DMS53 treated with DMSO at 0.1 percent for 48 hours (cell line): Measurements from ENCODE around the gene TMCO4.
"Not testable (repeated sequence)": the region's sequence is repeated elsewhere in the genome, so short reads cannot be mapped to it uniquely, and the experiment has no call there.

Experiments
- DNase-seq: peaks from one replicate; lab custom pipeline; 2025; ENCODE audit not compliant: unreplicated experiment; lab: John Stamatoyannopoulos, UW

The TMCO4 gene

GRCh38 chr1:19643121-19643520, 156.6 kb downstream of the TMCO4 start:
- DNase-seq, result peak; percentile 55

DNA sequence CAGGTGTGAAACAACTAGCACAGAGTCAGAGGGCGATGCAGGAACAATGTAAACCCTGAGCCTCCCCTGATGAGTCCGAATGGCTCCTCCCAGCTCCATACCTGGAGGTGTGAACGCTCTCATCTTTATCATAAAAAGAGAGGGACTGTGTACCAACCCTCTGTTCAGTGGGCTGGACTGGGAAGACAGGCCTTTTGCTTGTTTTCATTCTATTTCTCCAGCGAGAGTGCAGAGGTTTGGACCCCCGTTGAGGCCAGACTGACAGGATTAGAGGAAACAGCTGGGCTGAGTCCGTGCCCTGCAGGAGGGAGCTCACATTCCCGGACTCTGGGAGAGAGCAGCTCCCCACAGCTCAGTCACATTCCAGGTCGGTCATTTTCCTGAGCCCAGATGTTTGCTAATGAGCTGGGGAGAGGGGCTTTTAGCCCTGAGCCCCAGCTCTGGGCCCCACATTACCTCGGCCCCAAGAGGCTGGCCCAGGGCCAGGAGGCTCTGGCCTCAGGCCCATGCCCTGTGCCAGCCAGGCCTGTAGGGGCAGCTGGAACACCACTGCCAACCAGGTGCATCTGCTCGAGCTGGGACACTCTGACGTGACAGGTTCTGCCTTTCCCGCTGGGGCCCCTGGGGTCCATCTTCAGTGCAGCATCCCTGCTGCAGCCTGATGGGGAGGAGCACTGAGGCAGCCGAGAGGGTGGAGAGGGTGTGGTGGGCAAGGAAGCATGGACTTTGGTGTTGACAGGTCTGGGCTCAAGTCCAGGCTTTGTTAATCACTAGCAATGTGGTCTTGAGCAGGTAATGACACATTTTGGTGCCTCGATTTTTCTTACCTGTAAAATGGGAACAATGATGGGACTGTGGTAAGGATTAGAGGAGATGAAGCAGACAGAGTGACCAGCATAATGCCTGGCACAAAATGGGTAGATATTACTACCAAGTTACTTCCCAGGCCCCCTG, 159.1 kb downstream of the TMCO4 start:
- DNase-seq, result no peak

DNA sequence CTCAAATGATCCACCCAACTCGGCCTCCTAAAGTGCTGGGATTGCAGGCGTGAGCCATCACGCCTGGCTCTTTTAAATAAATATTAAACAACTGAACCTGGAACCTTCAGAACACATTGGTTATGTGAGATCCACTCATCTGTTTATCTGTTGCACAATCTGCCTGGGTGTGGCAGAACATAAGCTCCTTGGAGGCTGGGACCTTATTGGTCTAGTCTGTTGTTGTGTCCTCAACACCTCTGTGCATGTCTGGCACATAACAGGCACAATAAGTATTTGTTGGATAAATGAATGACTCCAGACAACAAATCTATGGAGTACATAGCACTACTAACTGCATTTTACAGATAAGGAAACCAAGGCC, 159.7 kb downstream of the TMCO4 start:
- no peak for DNase-seq

GRCh38 chr1:19639228-19639627, 160.5 kb downstream of the TMCO4 start:
- not testable (repeated sequence) for DNase-seq

GRCh38 chr1:19637606-19638005, 162.1 kb downstream of the TMCO4 start:
- DNase-seq, result no peak

GRCh38 chr1:19636749-19637148, 163.0 kb downstream of the TMCO4 start:
- not testable (repeated sequence) for DNase-seq

- no peak for DNase-seq
These were observed 163.7 kb downstream of the TMCO4 start for GRCh38 chr1:19636065-19636464.

DNA sequence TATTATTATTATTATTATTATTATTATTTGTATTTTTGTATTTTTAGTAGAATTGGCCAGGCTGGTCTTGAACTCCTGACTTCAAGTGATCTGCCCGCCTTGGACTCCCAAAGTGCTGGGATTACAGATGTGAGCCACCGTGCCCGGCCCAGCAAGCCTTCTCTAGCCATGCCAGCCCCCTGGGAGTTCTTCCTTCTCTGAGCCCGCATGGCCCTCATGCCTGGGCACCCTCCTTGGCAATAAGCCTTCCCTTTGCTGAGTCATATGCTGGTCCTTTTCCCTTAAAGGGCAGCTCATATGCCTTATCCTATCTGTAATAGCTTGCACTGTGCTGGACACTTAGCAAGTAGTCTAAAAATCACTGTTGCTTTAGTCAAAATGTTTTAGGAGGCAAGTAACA, 164.1 kb downstream of the TMCO4 start:
- no peak for DNase-seq

DNA sequence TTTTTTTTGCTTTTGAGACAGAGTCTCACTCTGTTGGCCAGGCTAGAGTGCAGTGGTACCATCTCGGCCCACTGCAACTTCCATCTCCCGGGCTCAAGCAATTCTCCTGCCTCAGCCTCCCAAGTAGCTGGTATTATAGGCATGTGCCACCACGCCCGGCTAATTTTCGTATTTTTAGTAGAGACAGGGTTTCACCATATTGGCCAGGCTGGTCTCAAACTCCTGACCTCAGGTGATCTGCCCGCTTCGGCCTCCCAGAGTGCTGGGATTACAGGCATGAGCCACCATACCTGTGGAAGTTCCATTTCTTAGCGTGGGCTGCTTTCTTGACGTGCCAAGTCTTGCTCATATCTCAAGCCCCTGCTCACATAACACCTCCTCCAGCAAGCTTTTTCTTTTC, 164.7 kb downstream of the TMCO4 start:
- DNase-seq, result not testable (repeated sequence)

- no peak for DNase-seq
These were observed 166.6 kb downstream of the TMCO4 start for GRCh38 chr1:19633106-19633505.
